GM18520 (cell line): ENCODE results near the gene PGGHG.

ENCODE experiments used
- ATAC-seq: cut with Tn5 transposase; IDR thresholded peaks from one replicate; pipeline ENCODE4 v1.9.1; 2021; ENCODE audit not compliant: unreplicated experiment

Gene PGGHG

DNA sequence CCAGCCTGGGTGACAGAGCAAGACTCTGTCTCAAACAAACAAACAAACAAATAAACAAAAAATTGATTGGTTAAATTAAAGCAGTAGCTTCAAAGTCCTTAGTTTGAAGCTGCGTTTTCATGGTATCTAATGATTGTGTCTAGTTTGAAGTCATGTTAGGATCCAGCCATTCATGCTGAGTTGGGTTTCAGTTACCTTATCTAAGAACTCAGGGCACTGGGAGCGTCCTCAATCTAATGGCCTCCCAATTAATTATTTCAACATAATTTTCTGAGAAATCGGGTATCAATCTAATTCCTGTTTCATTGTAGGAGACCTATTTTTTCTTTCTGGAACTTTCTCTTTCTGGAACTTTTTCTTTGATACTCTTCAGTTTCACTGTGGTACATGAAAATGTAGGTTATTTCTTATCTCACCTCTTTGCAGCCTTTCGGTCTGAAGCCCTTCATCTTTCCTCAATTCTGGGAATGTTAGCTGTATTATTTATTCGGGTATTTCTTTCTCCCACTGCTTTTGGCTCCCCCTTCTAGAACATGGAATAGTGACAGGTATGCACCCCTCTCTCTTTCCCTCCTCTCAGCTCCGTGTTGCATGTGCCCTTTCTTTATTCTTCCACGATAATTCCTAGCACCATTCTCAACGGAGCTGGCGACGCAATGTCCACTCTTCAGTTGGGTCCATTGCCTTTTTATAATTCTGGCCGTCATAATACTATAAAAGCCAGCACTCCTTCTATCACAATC, 56.1 kb downstream of the PGGHG start:
- ATAC-seq, result no peak
